ENCODE results near the gene SPTBN4. TPM values are rescaled to one million over a fixed set of nuclear protein-coding genes. Genes with fewer than 3 reads are reported as not detected.

Gene SPTBN4
- total RNA-seq, 2 donors from 2014 or later, result 0.79 to 2.0 TPM

DNA sequence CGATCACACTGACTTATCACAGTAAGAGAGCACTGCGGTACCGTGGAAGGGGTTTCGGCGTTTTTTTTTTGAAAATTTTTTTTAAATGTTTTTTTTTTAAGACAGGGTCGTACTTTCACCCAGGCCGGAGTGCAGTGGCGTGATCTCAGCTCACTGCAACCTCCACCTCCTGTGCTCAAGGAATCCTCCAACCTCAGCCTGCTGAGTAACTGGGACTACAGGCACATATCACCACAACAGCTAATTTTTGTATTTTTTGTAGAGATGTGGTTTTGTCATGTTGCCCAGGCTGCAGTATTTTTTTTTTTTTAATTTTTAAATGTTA lies 153.3 kb downstream of the SPTBN4 start:
- no peak overlapping the region for H3K9ac ChIP-seq (ENCODE audit: extremely low read depth, low read length, poor library complexity, severe bottlenecking)
- H3K4me1 Mint-ChIP-seq, result peaks cover 18% of the 10 kb centered on the region
- no peak for DNase-seq
- H3K9me3 Mint-ChIP-seq, result no peaks in the 10 kb centered on the region
- no peak overlapping the region for H3K4me3 ChIP-seq (ENCODE audit: low read length)
- no peaks in the 10 kb centered on the region for H3K27me3 ChIP-seq (ENCODE audit: control insufficient read depth, insufficient read depth, low read length, poor library complexity, severe bottlenecking)
- no peaks in the 10 kb centered on the region for H3K9me3 ChIP-seq (ENCODE audit: control insufficient read depth, low read length)
- H3K36me3 ChIP-seq (ENCODE audit: control insufficient read depth, insufficient read depth, low read length), result peaks cover 45% of the 10 kb centered on the region
- H3K27ac ChIP-seq (ENCODE audit: low read depth, low read length), result no peak overlapping the region
- no peak overlapping the region for H3K4me3 Mint-ChIP-seq
- TF ChIP-seq, protein P1, sequence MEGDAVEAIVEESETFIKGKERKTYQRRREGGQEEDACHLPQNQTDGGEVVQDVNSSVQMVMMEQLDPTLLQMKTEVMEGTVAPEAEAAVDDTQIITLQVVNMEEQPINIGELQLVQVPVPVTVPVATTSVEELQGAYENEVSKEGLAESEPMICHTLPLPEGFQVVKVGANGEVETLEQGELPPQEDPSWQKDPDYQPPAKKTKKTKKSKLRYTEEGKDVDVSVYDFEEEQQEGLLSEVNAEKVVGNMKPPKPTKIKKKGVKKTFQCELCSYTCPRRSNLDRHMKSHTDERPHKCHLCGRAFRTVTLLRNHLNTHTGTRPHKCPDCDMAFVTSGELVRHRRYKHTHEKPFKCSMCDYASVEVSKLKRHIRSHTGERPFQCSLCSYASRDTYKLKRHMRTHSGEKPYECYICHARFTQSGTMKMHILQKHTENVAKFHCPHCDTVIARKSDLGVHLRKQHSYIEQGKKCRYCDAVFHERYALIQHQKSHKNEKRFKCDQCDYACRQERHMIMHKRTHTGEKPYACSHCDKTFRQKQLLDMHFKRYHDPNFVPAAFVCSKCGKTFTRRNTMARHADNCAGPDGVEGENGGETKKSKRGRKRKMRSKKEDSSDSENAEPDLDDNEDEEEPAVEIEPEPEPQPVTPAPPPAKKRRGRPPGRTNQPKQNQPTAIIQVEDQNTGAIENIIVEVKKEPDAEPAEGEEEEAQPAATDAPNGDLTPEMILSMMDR (conservative IDR thresholded peaks at IDR 0.05), result no peak
- no peaks in the 10 kb centered on the region for H3K4me1 ChIP-seq (ENCODE audit: control insufficient read depth, insufficient read depth, low read length)
- H3K27me3 Mint-ChIP-seq (ENCODE audit: insufficient read depth), result no peaks in the 10 kb centered on the region
- WGBS, 2 experiments (ENCODE audit: insufficient coverage in 1 of 2, insufficient read length in 1 of 2), result 98 to 99% methylated on average over 6 of the region's 8 CpGs
- H3K36me3 Mint-ChIP-seq (ENCODE audit: low read depth), result peaks cover 53% of the 10 kb centered on the region
- H3K27ac Mint-ChIP-seq, result no peak overlapping the region

DNA sequence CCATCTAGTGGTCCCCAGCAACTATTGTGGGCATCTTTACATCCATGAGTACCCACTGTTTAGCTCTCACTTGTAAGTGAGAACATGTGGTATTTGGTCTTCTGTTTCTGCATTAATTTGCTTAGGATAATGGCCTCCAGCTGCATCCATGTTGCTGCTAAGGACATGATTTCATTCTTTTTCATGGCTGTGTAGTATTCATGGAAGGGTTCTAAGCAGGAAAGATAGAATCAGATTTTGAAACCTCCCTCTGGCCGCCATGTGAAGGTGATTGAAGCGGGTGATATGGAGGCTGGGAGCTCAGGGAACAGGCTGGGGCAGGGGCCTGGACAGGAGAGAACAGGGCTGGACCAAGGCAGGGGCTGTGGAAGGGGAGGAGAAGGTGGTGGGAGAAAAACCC lies 154.5 kb downstream of the SPTBN4 start:
- H3K27me3 Mint-ChIP-seq (ENCODE audit: insufficient read depth), result no peaks in the 10 kb centered on the region
- H3K4me3 Mint-ChIP-seq, result no peak overlapping the region
- Histone ChIP-seq H3K9me3 (ENCODE audit: control insufficient read depth, low read length) (no peaks in the 10 kb centered on the region), H3K9ac (ENCODE audit: extremely low read depth, low read length, poor library complexity, severe bottlenecking) (no peak overlapping the region), H3K36me3 (ENCODE audit: control insufficient read depth, insufficient read depth, low read length) (peaks cover 42% of the 10 kb centered on the region), H3K4me1 (ENCODE audit: control insufficient read depth, insufficient read depth, low read length) (no peaks in the 10 kb centered on the region), H3K27me3 (ENCODE audit: control insufficient read depth, insufficient read depth, low read length, poor library complexity, severe bottlenecking) (no peaks in the 10 kb centered on the region), H3K4me3 (ENCODE audit: low read length) (no peak overlapping the region), H3K27ac (ENCODE audit: low read depth, low read length) (no peak overlapping the region)
- H3K4me1 Mint-ChIP-seq, result peaks cover 18% of the 10 kb centered on the region
- no peak overlapping the region for H3K27ac Mint-ChIP-seq
- H3K36me3 Mint-ChIP-seq (ENCODE audit: low read depth), result peaks cover 63% of the 10 kb centered on the region
- WGBS, 2 experiments (ENCODE audit: insufficient coverage in 1 of 2, insufficient read length in 1 of 2), result 0 to 41% methylated on average over 1 to 2 of the region's 2 CpGs
- DNase-seq, result no peak
- TF ChIP-seq, protein P1 (conservative IDR thresholded peaks at IDR 0.05), result no peak
- no peaks in the 10 kb centered on the region for H3K9me3 Mint-ChIP-seq

DNA sequence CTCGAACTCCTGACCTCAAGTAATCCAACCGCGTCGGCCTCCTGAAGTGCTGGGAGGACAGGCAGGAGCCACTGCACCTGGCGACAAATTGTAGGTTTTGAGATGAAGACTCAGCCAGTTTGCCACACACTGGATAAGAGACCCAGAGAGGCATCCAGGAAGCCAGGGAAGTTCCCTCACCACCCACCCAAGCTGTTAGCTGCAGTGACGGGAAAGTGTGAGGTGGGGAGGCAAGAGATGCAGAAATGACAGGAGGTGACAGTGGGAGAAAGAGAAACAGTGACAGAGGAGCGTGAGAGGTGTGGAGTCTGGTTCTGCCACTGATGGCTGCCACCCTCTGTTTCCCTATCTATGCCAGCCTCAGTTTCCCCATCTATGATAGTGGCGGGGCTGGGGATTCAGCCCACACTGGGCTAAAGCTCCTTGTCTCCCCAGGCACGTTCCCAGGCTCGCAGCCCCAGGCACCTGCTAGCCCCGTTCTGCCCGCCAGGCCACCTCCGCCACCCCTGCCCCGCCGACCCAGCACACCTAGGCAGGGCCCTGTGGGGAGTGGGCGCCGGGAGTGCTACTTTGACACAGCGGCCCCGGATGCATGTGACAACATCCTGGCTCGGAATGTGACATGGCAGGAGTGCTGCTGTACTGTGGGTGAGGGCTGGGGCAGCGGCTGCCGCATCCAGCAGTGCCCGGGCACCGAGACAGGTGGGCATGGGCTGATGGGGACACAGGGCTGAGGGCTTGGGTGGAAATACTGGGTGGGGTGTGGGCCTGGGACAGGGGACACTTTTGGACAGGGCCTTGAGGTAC lies 155.4 kb downstream of the SPTBN4 start:
- Histone ChIP-seq H3K27ac (ENCODE audit: low read depth, low read length) (no peak overlapping the region), H3K9ac (ENCODE audit: extremely low read depth, low read length, poor library complexity, severe bottlenecking) (no peak overlapping the region), H3K4me1 (ENCODE audit: control insufficient read depth, insufficient read depth, low read length) (no peaks in the 10 kb centered on the region), H3K27me3 (ENCODE audit: control insufficient read depth, insufficient read depth, low read length, poor library complexity, severe bottlenecking) (no peaks in the 10 kb centered on the region), H3K36me3 (ENCODE audit: control insufficient read depth, insufficient read depth, low read length) (peaks cover 38% of the 10 kb centered on the region), H3K9me3 (ENCODE audit: control insufficient read depth, low read length) (no peaks in the 10 kb centered on the region), H3K4me3 (ENCODE audit: low read length) (no peak overlapping the region)
- no peaks in the 10 kb centered on the region for H3K9me3 Mint-ChIP-seq
- no peak for DNase-seq
- H3K27ac Mint-ChIP-seq, result peak overlapping the region; percentile 96
- TF ChIP-seq, protein P1 (conservative IDR thresholded peaks at IDR 0.05), result no peak
- peaks cover 62% of the 10 kb centered on the region for H3K36me3 Mint-ChIP-seq (ENCODE audit: low read depth)
- H3K4me1 Mint-ChIP-seq, result peaks cover 18% of the 10 kb centered on the region
- no peaks in the 10 kb centered on the region for H3K27me3 Mint-ChIP-seq (ENCODE audit: insufficient read depth)
- no peak overlapping the region for H3K4me3 Mint-ChIP-seq
- 91 to 93% methylated on average over 15 to 24 of the region's 24 CpGs for WGBS, 2 experiments (ENCODE audit: insufficient coverage in 1 of 2, insufficient read length in 1 of 2)

Data from endodermal cell (in vitro differentiated cells).